ENCODE data around the gene MINDY4B.
"Not testable (repeated sequence)": the region's sequence is repeated elsewhere in the genome, so short reads cannot be mapped to it uniquely, and the experiment has no call there.

The MINDY4B gene

GRCh38 chr3:150899141-150899540, 6.1 kb downstream of the MINDY4B start:
- no peak for DNase-seq (ENCODE audit: extremely low read depth in 1 of 2, low read depth in 1 of 2)

GRCh38 chr3:150898046-150898754, 7.0 kb downstream of the MINDY4B start:
- no peak for DNase-seq (ENCODE audit: extremely low read depth in 1 of 2, low read depth in 1 of 2)

- no peak for DNase-seq (ENCODE audit: extremely low read depth in 1 of 2, low read depth in 1 of 2)
These were observed 7.6 kb downstream of the MINDY4B start for GRCh38 chr3:150897592-150897991.

GRCh38 chr3:150890831-150891230, 14.4 kb downstream of the MINDY4B start:
- DNase-seq (ENCODE audit: extremely low read depth in 1 of 2, low read depth in 1 of 2): no peak

GRCh38 chr3:150890295-150890694, 14.9 kb downstream of the MINDY4B start:
- DNase-seq (ENCODE audit: extremely low read depth in 1 of 2, low read depth in 1 of 2): no peak

- no peak for DNase-seq (ENCODE audit: extremely low read depth in 1 of 2, low read depth in 1 of 2)
These were observed 16.1 kb downstream of the MINDY4B start for GRCh38 chr3:150889106-150889505.

- no peak for DNase-seq (ENCODE audit: extremely low read depth in 1 of 2, low read depth in 1 of 2)
These were observed 18.2 kb downstream of the MINDY4B start for GRCh38 chr3:150887031-150887430.

- no peak for DNase-seq (ENCODE audit: extremely low read depth in 1 of 2, low read depth in 1 of 2)
These were observed 19.7 kb downstream of the MINDY4B start for GRCh38 chr3:150885535-150885934.

GRCh38 chr3:150878996-150879575, 26.2 kb downstream of the MINDY4B start:
- DNase-seq (ENCODE audit: extremely low read depth in 1 of 2, low read depth in 1 of 2): no peak

- no peak for DNase-seq (ENCODE audit: extremely low read depth in 1 of 2, low read depth in 1 of 2)
These were observed 26.9 kb downstream of the MINDY4B start for GRCh38 chr3:150878290-150878689.

- no peak for DNase-seq (ENCODE audit: extremely low read depth in 1 of 2, low read depth in 1 of 2)
These were observed 27.9 kb downstream of the MINDY4B start for GRCh38 chr3:150877303-150877702.

- no peak for DNase-seq (ENCODE audit: extremely low read depth in 1 of 2, low read depth in 1 of 2)
These were observed 28.5 kb downstream of the MINDY4B start for GRCh38 chr3:150876611-150877265.

- DNase-seq (ENCODE audit: extremely low read depth in 1 of 2, low read depth in 1 of 2): no peak
These were observed 29.7 kb downstream of the MINDY4B start for GRCh38 chr3:150875548-150875947.

- no peak for DNase-seq (ENCODE audit: extremely low read depth in 1 of 2, low read depth in 1 of 2)
These were observed 30.5 kb downstream of the MINDY4B start for GRCh38 chr3:150874666-150875219.

GRCh38 chr3:150871192-150871591, 34.0 kb downstream of the MINDY4B start:
- no peak for DNase-seq (ENCODE audit: extremely low read depth in 1 of 2, low read depth in 1 of 2)

GRCh38 chr3:150870406-150870805, 34.8 kb downstream of the MINDY4B start:
- no peak for DNase-seq (ENCODE audit: extremely low read depth in 1 of 2, low read depth in 1 of 2)

- no peak for DNase-seq (ENCODE audit: extremely low read depth in 1 of 2, low read depth in 1 of 2)
These were observed 37.0 kb downstream of the MINDY4B start for GRCh38 chr3:150868282-150868681.

- DNase-seq (ENCODE audit: extremely low read depth in 1 of 2, low read depth in 1 of 2): no peak
These were observed 37.8 kb downstream of the MINDY4B start for GRCh38 chr3:150867434-150867833.

GRCh38 chr3:150863921-150864320, 41.3 kb downstream of the MINDY4B start:
- not testable (repeated sequence) for DNase-seq (ENCODE audit: extremely low read depth in 1 of 2, low read depth in 1 of 2)

- DNase-seq (ENCODE audit: extremely low read depth in 1 of 2, low read depth in 1 of 2): no peak
These were observed 43.4 kb downstream of the MINDY4B start for GRCh38 chr3:150861851-150862250.

- not testable (repeated sequence) for DNase-seq (ENCODE audit: extremely low read depth in 1 of 2, low read depth in 1 of 2)
These were observed 47.3 kb downstream of the MINDY4B start for GRCh38 chr3:150857936-150858335.

GRCh38 chr3:150850191-150850590, 55.0 kb downstream of the MINDY4B start:
- DNase-seq (ENCODE audit: extremely low read depth in 1 of 2, low read depth in 1 of 2): no peak

Measured in activated CD8-positive, alpha-beta memory T cell treated with anti-CD3 and anti-CD28 coated beads for 1 hour (primary cell).